Measurements from ENCODE around the gene LTN1.

Gene LTN1

DNA sequence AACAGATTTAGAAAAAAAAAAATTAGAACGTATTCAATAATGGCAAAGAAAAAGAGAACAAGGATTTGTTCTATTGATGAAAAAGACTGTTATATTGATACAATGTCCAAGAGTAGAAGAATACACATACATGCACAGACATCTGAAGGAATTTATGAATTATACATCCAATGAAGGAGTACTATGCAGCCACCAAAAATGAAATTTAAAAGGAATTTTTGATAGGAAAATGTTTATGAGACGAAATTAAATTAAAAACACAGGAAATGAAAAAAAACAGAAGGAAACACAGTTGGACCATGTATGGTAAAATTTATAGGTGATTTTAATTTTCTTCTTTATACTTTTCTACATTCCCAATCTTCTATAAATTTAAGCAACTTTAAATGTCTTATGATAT is 110.3 kb downstream of the LTN1 start:
- no peak for DNase-seq
